Endothelial cell (in vitro differentiated cells): ENCODE results near the gene CD27. TPM values are rescaled to one million over a fixed set of nuclear protein-coding genes. Genes with fewer than 3 reads are reported as not detected.
"Not testable (repeated sequence)": the region's sequence is repeated elsewhere in the genome, so short reads cannot be mapped to it uniquely, and the experiment has no call there.

Experiments used
- DNase-seq: peaks from one replicate; pipeline ENCODE4 v3.0.0; 2021; ENCODE audit warnings: low spot score
- H3K27ac Mint-ChIP-seq: one replicate; pipeline ENCODE4 v1.8.0; 2021; ENCODE audit warnings: mixed read lengths, inconsistent platforms; ENCODE audit not compliant: unreplicated experiment
- H3K27me3 Mint-ChIP-seq: one replicate; pipeline ENCODE4 v1.8.0; 2021; ENCODE audit warnings: mild to moderate bottlenecking, moderate library complexity, mixed read lengths, inconsistent platforms; ENCODE audit not compliant: unreplicated experiment
- H3K36me3 Mint-ChIP-seq: one replicate; pipeline ENCODE4 v1.8.0; 2021; ENCODE audit warnings: mild to moderate bottlenecking, low read depth, mixed read lengths, inconsistent platforms; ENCODE audit not compliant: unreplicated experiment
- H3K4me1 Mint-ChIP-seq: one replicate; pipeline ENCODE4 v1.8.0; 2021; ENCODE audit warnings: mild to moderate bottlenecking, mixed read lengths, inconsistent platforms; ENCODE audit not compliant: unreplicated experiment
- H3K4me3 Mint-ChIP-seq: one replicate; pipeline ENCODE4 v1.8.0; 2021; ENCODE audit warnings: mild to moderate bottlenecking, mixed read lengths, inconsistent platforms; ENCODE audit not compliant: unreplicated experiment
- H3K9me3 Mint-ChIP-seq: one replicate; pipeline ENCODE4 v1.8.0; 2021; ENCODE audit warnings: mixed read lengths, inconsistent platforms; ENCODE audit not compliant: unreplicated experiment
- total RNA-seq: library from RNA; stranded (reverse); fragmentation: NEBNext Ultra II Directional; extraction: Animal tissue kit (Norgen Biotek cat#: 25700); gene quantifications from one replicate; pipeline ENCODE4 v1.2.1, GENCODE V29; 2021; ENCODE audit not compliant: unreplicated experiment
- TF ChIP-seq, protein P1 (sequence below): fragments of 200-600 bp; sonication (generic); IDR thresholded peaks from one replicate; pipeline ENCODE4 v1.5.0; 2021; ENCODE audit warnings: antibody characterized with exemption; ENCODE audit not compliant: unreplicated experiment

Gene CD27
- total RNA-seq, 1 donor from 2014 or later = not detected

DNA sequence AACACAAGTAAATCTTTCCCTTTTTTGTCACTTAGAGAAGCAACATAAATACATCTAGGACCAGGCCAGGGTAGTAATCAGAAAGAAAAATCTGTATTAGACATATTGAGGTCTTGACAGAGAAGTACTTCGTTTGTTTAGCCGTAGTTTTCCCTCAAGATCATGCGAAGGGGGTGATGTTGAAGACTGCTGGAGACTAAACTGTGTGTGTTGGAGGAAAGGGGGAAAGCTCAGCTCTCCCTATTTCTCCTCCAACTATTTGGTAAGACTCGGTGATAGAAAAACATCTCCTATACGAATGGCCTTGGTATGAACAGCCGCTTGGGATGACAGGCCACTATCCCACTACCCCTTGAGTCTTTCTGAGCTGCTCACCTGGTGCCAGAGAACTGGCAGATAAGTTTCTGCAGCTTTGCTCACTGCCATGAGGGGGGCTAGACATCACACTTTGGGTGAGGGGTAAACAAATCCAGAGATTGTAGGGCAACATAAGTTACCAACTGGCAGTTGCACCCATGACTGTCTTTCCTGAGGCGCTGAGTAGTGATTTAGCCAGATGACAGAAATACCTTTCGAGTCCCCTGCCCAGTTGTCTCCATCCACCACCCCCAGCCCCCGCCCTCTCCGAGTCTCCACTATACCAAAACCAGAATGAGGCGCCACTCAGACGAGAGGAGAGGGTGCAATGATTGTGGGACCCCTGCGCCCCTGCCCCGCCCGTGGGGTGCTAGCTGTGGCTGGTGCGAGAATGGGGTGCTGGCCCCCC is 25.0 kb downstream of the CD27 start:
- Mint-ChIP-seq H3K4me3 (peak overlapping the region; percentile 89), H3K36me3 (peaks cover 11% of the 10 kb centered on the region), H3K4me1 (peaks cover 6% of the 10 kb centered on the region), H3K9me3 (no peaks in the 10 kb centered on the region), H3K27me3 (peaks cover 4% of the 10 kb centered on the region), H3K27ac (no peak overlapping the region)
- no peak for DNase-seq
- TF ChIP-seq, protein P1, sequence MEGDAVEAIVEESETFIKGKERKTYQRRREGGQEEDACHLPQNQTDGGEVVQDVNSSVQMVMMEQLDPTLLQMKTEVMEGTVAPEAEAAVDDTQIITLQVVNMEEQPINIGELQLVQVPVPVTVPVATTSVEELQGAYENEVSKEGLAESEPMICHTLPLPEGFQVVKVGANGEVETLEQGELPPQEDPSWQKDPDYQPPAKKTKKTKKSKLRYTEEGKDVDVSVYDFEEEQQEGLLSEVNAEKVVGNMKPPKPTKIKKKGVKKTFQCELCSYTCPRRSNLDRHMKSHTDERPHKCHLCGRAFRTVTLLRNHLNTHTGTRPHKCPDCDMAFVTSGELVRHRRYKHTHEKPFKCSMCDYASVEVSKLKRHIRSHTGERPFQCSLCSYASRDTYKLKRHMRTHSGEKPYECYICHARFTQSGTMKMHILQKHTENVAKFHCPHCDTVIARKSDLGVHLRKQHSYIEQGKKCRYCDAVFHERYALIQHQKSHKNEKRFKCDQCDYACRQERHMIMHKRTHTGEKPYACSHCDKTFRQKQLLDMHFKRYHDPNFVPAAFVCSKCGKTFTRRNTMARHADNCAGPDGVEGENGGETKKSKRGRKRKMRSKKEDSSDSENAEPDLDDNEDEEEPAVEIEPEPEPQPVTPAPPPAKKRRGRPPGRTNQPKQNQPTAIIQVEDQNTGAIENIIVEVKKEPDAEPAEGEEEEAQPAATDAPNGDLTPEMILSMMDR = no peak

DNA sequence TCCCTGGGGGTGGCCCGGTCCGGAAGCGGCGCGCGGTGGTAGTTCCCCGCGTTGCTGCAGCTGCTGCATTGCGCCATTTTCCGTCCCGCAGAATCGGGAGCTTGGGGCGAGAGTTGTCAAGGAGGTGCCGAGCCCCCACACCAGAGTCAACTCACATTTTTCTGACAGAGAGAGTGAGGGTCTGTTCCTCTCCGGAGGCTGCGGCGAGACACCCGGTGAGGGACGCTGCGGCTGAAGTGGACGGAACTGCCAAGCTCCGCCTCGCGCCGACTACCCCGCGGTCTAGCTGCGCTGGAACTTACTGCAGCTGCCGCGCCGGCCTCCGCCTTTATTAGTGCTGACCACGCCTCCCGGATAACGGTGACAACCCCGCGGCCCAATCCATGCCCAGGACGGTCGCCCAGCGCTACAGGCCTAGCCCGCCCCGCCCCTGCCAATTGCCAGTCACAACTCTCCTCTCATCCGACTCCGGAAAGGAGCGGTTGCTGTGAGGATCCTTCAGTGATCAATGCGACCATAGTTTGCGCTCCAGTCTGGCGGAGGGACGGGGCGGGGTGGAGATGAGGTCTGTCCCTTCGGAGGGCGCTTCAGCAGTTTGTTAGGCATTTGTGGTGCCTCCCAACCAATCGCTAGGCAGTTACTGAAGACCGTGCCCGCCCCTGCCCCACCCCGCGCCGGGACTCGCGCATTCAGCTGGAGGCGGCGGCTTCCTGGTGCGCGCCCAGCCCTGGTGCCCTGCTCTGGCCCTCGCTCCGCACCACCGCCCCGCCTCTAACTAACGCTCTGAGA is 25.8 kb downstream of the CD27 start, which contains the start of gene VAMP1:
VAMP1 (minus strand) TSS at position 303 of the 789 bp plus-strand sequence; CDS start at position 157, 146 bp downstream.
- H3K4me3 Mint-ChIP-seq = peak within 1 kb of the TSS; percentile 89

DNA sequence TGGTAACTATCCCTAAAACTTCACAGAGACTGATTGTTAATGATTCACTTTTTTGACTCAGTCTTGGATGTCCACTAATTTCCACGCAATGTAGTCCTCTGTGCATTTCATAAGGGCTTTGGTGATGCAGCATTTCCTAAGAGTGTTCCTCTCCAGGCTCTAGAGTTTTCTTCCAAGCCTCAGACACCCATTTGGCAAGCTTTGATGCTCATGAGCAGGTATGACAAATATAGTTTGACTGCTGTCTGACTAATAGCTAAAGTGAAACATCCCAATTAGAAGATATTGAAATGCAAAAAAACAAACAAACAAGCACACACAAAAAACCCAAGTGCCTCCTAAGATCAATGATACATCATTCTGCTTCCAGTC is 27.2 kb downstream of the CD27 start:
- TF ChIP-seq, protein P1 = no peak
- no peak for DNase-seq
- no peak overlapping the region for H3K4me3 Mint-ChIP-seq
- peaks cover 8% of the 10 kb centered on the region for H3K36me3 Mint-ChIP-seq
- no peaks in the 10 kb centered on the region for H3K9me3 Mint-ChIP-seq
- H3K27me3 Mint-ChIP-seq = peaks cover 6% of the 10 kb centered on the region
- H3K27ac Mint-ChIP-seq = no peak overlapping the region
- H3K4me1 Mint-ChIP-seq = peaks cover 6% of the 10 kb centered on the region

More for the DNA sequence above, 25.8 kb downstream of the CD27 start, which contains the start of gene VAMP1:
- DNase-seq = peak; percentile 96
- Mint-ChIP-seq H3K27me3 (peaks cover 4% of the 10 kb centered on the region), H3K27ac (peak within 1 kb of the TSS; percentile 86), H3K36me3 (peaks cover 11% of the 10 kb centered on the region), H3K9me3 (no peaks in the 10 kb centered on the region), H3K4me1 (peaks cover 6% of the 10 kb centered on the region)
- TF ChIP-seq, protein P1 = no peak

DNA sequence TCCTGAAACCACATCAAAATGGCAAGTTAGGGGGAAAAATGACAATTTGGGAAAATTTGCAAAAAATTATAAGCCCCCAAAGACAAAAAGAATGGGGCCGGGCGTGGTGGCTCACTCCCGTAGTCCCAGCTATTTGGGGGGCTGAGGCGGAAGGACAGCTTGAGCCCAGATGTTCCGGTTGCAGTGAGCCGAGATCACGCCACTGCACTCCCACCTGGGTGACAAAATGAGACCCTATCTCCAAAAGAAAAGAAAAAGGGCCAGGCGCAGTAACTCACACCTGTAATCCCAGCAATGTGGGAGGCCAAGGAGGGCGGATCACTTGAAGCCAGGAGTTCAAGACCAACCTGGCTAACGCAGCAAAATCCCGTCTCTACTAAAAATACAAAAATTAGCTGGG is 27.7 kb downstream of the CD27 start:
- peaks cover 6% of the 10 kb centered on the region for H3K4me1 Mint-ChIP-seq
- TF ChIP-seq, protein P1 = no peak
- no peak overlapping the region for H3K4me3 Mint-ChIP-seq
- peaks cover 6% of the 10 kb centered on the region for H3K27me3 Mint-ChIP-seq
- H3K36me3 Mint-ChIP-seq = peaks cover 5% of the 10 kb centered on the region
- no peak for DNase-seq
- no peak overlapping the region for H3K27ac Mint-ChIP-seq
- no peaks in the 10 kb centered on the region for H3K9me3 Mint-ChIP-seq

DNA sequence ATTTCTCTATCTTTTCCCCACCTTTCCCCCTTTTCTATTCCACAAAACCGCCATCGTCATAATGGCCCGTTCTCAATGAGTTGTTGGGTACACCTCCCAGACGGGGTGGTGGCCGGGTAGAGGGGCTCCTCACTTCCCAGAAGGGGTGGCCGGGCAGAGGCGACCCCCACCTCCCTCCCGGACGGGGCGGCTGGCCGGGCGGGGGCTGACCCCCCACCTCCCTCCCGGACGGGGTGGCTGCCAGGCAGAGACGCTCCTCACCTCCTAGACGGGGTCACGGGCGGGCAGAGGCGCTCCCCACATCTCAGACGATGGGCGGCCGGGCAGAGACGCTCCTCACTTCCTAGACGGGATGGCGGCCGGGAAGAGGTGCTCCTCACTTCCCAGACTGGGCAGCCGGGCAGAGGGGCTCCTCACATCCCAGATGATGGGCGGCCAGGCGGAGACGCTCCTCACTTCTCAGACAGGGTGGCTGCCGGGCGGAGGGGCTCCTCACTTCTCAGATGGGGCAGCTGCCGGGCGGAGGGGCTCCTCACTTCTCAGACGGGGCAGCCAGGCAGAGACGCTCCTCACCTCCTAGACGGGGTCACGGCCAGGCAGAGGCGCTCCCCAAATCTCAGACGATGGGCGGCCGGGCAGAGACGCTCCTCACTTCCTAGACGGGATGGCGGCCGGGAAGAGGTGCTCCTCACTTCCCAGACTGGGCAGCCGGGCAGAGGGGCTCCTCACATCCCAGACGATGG is 30.6 kb downstream of the CD27 start:
- H3K4me1 Mint-ChIP-seq, H3K9me3 Mint-ChIP-seq, H3K27ac Mint-ChIP-seq, H3K36me3 Mint-ChIP-seq, H3K4me3 Mint-ChIP-seq, DNase-seq, H3K27me3 Mint-ChIP-seq: not testable (repeated sequence)
